Stimulated activated CD4-positive, alpha-beta T cell treated with anti-CD3 and anti-CD28 coated beads, TNF-alpha, amount 100 ng/mL, for 1 hour (primary cell): ENCODE measurements around the gene KCTD6.
"Not testable (repeated sequence)": the region's sequence is repeated elsewhere in the genome, so short reads cannot be mapped to it uniquely, and the experiment has no call there.

Experiments
- DNase-seq, 3 donors: peaks; one replicate each; pipeline ENCODE4 v3.0.0-alpha.2; 2020; ENCODE audit warnings: low read depth in 3 of 3, low spot score in 1 of 3

The KCTD6 gene

GRCh38 chr3:58522759-58523425 is 31.0 kb downstream of the KCTD6 start:
- DNase-seq, result no peak

- no peak for DNase-seq
Observed at GRCh38 chr3:58524326-58524888, 32.5 kb downstream of the KCTD6 start.

- DNase-seq, result no peak
Observed at GRCh38 chr3:58526515-58526957, 34.6 kb downstream of the KCTD6 start.

- DNase-seq, result not testable (repeated sequence)
Observed at GRCh38 chr3:58527440-58527839, 35.5 kb downstream of the KCTD6 start.

- no peak for DNase-seq
Observed at GRCh38 chr3:58528629-58529028, 36.7 kb downstream of the KCTD6 start.

GRCh38 chr3:58529516-58530353 is 37.8 kb downstream of the KCTD6 start:
- no peak for DNase-seq

GRCh38 chr3:58530354-58530865 is 38.5 kb downstream of the KCTD6 start:
- no peak for DNase-seq

GRCh38 chr3:58531555-58531954 is 39.7 kb downstream of the KCTD6 start:
- DNase-seq, result no peak

GRCh38 chr3:58531956-58532355 is 40.1 kb downstream of the KCTD6 start:
- DNase-seq, result no peak

GRCh38 chr3:58532794-58533220 is 40.9 kb downstream of the KCTD6 start:
- peak; percentile 46 to 67 (median 59) for DNase-seq

- DNase-seq, result no peak
Observed at GRCh38 chr3:58534592-58535494, 42.9 kb downstream of the KCTD6 start.

- no peak for DNase-seq
Observed at GRCh38 chr3:58535531-58536500, 43.9 kb downstream of the KCTD6 start.

- DNase-seq, result no peak
Observed at GRCh38 chr3:58536501-58537411, 44.9 kb downstream of the KCTD6 start, which contains the start of gene ACOX2. Gene ACOX2, minus strand, starts transcription at chr3:58537190. Its CDS starts 2,084 bp downstream, at chr3:58535106.

GRCh38 chr3:58537412-58538301 is 45.8 kb downstream of the KCTD6 start:
- no peak for DNase-seq

- no peak for DNase-seq
Observed at GRCh38 chr3:58539626-58540025, 47.7 kb downstream of the KCTD6 start.

- no peak for DNase-seq
Observed at GRCh38 chr3:58540176-58540858, 48.4 kb downstream of the KCTD6 start.

- no peak for DNase-seq
Observed at GRCh38 chr3:58544541-58544940, 52.6 kb downstream of the KCTD6 start.
